Panc1 (cell line): Measurements from ENCODE around the gene ANK3. TPM values are rescaled to one million over a fixed set of nuclear protein-coding genes. Genes with fewer than 3 reads are reported as not detected.

ENCODE experiments used
- ATAC-seq: fragments of 200-7000 bp; cut with Tn5 transposase; 2 replicates; pipeline ENCODE4 v1.9.1; 2020; ENCODE audit warnings: mild to moderate bottlenecking, moderate library complexity
- BruUV-seq: library from RNA; stranded (reverse); fragments of 400-500 nt; replicated peaks from 2 replicates; lab custom pipeline; 2021; lab: Mats Ljungman, UMichigan
- CTCF ChIA-PET: fragments of 300-600 bp; sonication (Branson Sonifier 250); formaldehyde crosslinking; loops from one replicate; lab custom pipeline; 2022; ENCODE audit warnings: antibody characterized with exemption; lab: Charles Lee
- POLR2A ChIA-PET: fragments of 300-600 bp; sonication (Branson Sonifier 250); formaldehyde crosslinking; loops from one replicate; lab custom pipeline; 2022; ENCODE audit warnings: antibody characterized with exemption; lab: Charles Lee
- DNase-seq: peaks from one replicate; pipeline ENCODE4 v3.0.0-alpha.2; 2010; ENCODE audit warnings: low read depth, low spot score
- H3K27ac ChIP-seq: 2 replicates; pipeline ENCODE4 v1.5.1; 2011; ENCODE audit warnings: mild to moderate bottlenecking, low read length, inconsistent platforms
- H3K27me3 ChIP-seq: fragments of 200-500 bp; sonication (Bioruptor generic); 2 replicates; pipeline ENCODE4 v1.6.0; 2014; ENCODE audit warnings: low read length, inconsistent platforms; ENCODE audit not compliant: control insufficient read depth, insufficient read depth
- H3K36me3 ChIP-seq: fragments of 200-500 bp; sonication (Bioruptor generic); 2 replicates; pipeline ENCODE4 v1.5.1; 2014; ENCODE audit warnings: inconsistent platforms, mild to moderate bottlenecking, low read length, moderate library complexity; ENCODE audit not compliant: control insufficient read depth, insufficient read depth
- H3K4me1 ChIP-seq: 2 replicates; pipeline ENCODE4 v1.5.1; 2011; ENCODE audit warnings: inconsistent platforms, mild to moderate bottlenecking, low read length, moderate library complexity; ENCODE audit not compliant: control insufficient read depth, insufficient read depth
- H3K4me3 ChIP-seq, 2 experiments: 2 replicates each; pipeline ENCODE4 v1.5.1; 2011 to 2012; ENCODE audit warnings: low read depth in 2 of 2, low read length in 2 of 2, mild to moderate bottlenecking in 2 of 2, inconsistent platforms in 1 of 2, moderate library complexity in 1 of 2
- H3K9me3 ChIP-seq: fragments of 200-500 bp; sonication (Bioruptor generic); 2 replicates; pipeline ENCODE4 v1.5.1; 2014; ENCODE audit warnings: low read depth, mild to moderate bottlenecking, inconsistent platforms, low read length, moderate library complexity; ENCODE audit not compliant: control insufficient read depth, insufficient read depth
- POLR2AphosphoS5 ChIP-seq: IDR thresholded peaks from 2 replicates; pipeline ENCODE4 v1.6.1; 2012; ENCODE audit warnings: mild to moderate bottlenecking, low read depth, low read length, moderate library complexity
- SIN3A ChIP-seq: IDR thresholded peaks from 2 replicates; pipeline ENCODE4 v1.6.1; 2012; ENCODE audit warnings: low read depth, mild to moderate bottlenecking, low read length, moderate library complexity, borderline replicate concordance; ENCODE audit not compliant: insufficient read depth
- TCF7L2 ChIP-seq: IDR thresholded peaks from 2 replicates; pipeline ENCODE4 v1.6.1; 2011; ENCODE audit warnings: mild to moderate bottlenecking, low read depth, low read length, inconsistent platforms
- in situ Hi-C: cut with HindIII; loops from 2 replicates; pipeline ENCODE4 v1.10.0; 2016; ENCODE audit warnings: low sequenced_read_pairs, low pct_unique_long_range_greater_than_20kb
- intact Hi-C: fragments of 100-400 bp; cut with micrococcal nuclease; formaldehyde crosslinking; loops from one replicate; pipeline ENCODE4 v1.10.0; 2022; ENCODE audit not compliant: unreplicated experiment
- total RNA-seq: library from RNA; stranded (reverse); gene quantifications from one replicate; pipeline ENCODE4 v1.2.1, GENCODE V29; 2021; ENCODE audit not compliant: unreplicated experiment
- TF ChIP-seq, protein P1 (sequence below), 2 experiments: IDR thresholded peaks; 2 replicates each; pipeline ENCODE4 v1.6.1; 2011 to 2012; ENCODE audit warnings: low read depth in 2 of 2, control low read depth in 1 of 2, low read length in 1 of 2, mild to moderate bottlenecking in 1 of 2, moderate library complexity in 1 of 2; ENCODE audit not compliant: insufficient read depth in 1 of 2
- TF ChIP-seq, protein P2 (sequence below): fragments of 450-650 bp; IDR thresholded peaks from 2 replicates; pipeline ENCODE4 v1.5.1; 2017; ENCODE audit warnings: mild to moderate bottlenecking

The ANK3 gene
- total RNA-seq, 1 experiment from 2014 or later: 2.5 TPM

- in situ Hi-C loops (no loop called here), intact Hi-C loops (no loop called here)
- ATAC-seq: no peak
- Histone ChIP-seq H3K4me3 (no peak overlapping the region), H3K27ac (no peak overlapping the region), H3K9me3 (no peaks in the 10 kb centered on the region), H3K36me3 (no peaks in the 10 kb centered on the region), H3K27me3 (peaks cover 2% of the 10 kb centered on the region; the same call in 1 of the 2 replicates), H3K4me1 (no peaks in the 10 kb centered on the region)
- no peak for DNase-seq
- TF ChIP-seq, protein P1, sequence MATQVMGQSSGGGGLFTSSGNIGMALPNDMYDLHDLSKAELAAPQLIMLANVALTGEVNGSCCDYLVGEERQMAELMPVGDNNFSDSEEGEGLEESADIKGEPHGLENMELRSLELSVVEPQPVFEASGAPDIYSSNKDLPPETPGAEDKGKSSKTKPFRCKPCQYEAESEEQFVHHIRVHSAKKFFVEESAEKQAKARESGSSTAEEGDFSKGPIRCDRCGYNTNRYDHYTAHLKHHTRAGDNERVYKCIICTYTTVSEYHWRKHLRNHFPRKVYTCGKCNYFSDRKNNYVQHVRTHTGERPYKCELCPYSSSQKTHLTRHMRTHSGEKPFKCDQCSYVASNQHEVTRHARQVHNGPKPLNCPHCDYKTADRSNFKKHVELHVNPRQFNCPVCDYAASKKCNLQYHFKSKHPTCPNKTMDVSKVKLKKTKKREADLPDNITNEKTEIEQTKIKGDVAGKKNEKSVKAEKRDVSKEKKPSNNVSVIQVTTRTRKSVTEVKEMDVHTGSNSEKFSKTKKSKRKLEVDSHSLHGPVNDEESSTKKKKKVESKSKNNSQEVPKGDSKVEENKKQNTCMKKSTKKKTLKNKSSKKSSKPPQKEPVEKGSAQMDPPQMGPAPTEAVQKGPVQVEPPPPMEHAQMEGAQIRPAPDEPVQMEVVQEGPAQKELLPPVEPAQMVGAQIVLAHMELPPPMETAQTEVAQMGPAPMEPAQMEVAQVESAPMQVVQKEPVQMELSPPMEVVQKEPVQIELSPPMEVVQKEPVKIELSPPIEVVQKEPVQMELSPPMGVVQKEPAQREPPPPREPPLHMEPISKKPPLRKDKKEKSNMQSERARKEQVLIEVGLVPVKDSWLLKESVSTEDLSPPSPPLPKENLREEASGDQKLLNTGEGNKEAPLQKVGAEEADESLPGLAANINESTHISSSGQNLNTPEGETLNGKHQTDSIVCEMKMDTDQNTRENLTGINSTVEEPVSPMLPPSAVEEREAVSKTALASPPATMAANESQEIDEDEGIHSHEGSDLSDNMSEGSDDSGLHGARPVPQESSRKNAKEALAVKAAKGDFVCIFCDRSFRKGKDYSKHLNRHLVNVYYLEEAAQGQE (IDR thresholded peaks at IDR 0.05; ENCODE audit: insufficient read depth in 1 of 2, low read depth in 2 of 2, low read length in 1 of 2): no peak
- TF ChIP-seq POLR2AphosphoS5: no peak
- TF ChIP-seq, protein P2, sequence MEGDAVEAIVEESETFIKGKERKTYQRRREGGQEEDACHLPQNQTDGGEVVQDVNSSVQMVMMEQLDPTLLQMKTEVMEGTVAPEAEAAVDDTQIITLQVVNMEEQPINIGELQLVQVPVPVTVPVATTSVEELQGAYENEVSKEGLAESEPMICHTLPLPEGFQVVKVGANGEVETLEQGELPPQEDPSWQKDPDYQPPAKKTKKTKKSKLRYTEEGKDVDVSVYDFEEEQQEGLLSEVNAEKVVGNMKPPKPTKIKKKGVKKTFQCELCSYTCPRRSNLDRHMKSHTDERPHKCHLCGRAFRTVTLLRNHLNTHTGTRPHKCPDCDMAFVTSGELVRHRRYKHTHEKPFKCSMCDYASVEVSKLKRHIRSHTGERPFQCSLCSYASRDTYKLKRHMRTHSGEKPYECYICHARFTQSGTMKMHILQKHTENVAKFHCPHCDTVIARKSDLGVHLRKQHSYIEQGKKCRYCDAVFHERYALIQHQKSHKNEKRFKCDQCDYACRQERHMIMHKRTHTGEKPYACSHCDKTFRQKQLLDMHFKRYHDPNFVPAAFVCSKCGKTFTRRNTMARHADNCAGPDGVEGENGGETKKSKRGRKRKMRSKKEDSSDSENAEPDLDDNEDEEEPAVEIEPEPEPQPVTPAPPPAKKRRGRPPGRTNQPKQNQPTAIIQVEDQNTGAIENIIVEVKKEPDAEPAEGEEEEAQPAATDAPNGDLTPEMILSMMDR: no peak
- ChIA-PET POLR2A (no interaction called here), CTCF (no interaction called here)
- BruUV-seq: no TSS peak
These were observed 28.2 kb upstream of the ANK3 start for GRCh38 chr10:60417901-60418300.

DNA sequence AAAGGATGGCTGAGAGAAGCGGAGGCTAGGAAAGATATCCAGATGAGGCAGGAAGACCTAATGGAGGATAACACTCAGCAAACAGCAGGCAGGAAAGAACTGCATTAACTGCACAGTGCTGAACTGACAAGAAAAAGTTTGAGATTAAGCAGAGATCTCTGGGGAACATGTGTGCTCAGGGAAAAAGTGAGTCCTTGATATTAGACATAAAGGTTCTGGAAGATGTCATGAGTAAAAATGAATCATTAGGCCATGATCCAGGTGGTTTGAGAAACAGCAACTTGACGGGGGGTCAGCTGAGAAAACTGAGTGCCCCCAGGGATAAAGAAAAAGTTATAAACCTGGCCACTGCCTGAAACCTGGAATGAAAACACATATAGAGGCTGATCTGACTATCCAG lies 27.3 kb upstream of the ANK3 start:
- DNase-seq (no peak), ATAC-seq (no peak)
- in situ Hi-C loops (no loop called here), intact Hi-C loops (no loop called here)
- Histone ChIP-seq H3K4me3 (no peak overlapping the region), H3K9me3 (no peaks in the 10 kb centered on the region), H3K27ac (no peak overlapping the region), H3K36me3 (no peaks in the 10 kb centered on the region), H3K27me3 (0 out of 2 replicates have a peak, but pooled peaks cover 2% of the 10 kb centered on the region), H3K4me1 (no peaks in the 10 kb centered on the region)
- CTCF ChIA-PET: no interaction called here
- TF ChIP-seq, protein P2: no peak
- TF ChIP-seq, protein P1 (IDR thresholded peaks at IDR 0.05; ENCODE audit: insufficient read depth in 1 of 2, low read depth in 2 of 2, low read length in 1 of 2): no peak
- TF ChIP-seq TCF7L2 (no peak), SIN3A (no peak), POLR2AphosphoS5 (no peak)
- POLR2A ChIA-PET: no interaction called here
- no TSS peak for BruUV-seq
